Measurements from ENCODE around the gene ABCC9.

The ABCC9 gene

DNA sequence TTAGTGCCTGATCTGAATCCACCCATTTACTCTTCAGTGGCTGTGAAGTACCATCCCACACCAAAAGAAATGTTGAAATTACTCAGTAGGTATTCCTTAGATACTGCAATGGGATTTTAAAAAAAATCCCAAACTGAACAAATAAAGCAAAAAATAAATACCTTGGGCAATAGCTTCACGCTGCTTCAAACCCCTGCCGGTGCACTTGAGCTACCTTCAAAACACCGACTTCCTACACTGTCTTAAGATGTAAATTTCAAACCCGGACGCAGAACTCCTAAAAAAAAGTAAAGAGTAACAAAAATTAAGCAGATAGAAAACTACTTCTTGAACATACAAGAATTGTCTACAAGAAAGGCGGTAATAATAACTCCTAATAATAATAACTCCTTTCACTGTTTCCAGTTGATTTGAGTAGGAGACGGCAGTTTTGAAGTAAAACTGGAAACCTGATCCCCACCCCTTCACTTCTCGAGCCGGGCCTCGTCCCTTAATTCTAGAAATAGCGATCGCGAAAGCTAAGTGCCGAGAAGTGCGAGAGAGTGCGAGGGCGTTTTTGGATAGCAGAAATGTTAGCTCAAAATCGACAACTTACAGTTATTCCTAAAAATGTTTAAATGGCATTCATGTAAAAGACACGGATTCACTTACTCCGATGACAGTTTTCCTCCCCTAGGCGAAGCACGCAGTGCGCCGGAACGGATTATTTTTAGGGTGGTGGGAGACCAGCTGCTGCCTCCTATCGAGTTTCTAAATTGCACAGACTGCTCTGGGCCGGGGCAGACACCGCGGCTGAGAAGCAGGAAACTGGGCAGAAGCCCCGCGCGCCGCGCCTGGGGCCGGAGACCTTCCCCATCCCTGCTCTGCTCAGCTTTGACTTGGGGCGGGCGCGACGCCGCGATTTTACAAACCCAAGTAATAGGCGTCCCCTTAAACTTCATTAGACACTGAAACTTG is at the start of gene ABCC9:
ABCC9 (minus strand) TSS at position 878 of the 957 bp plus-strand sequence. CDS start 4,752 bp downstream, outside the sequence.
- DNase-seq: no peak

DNA sequence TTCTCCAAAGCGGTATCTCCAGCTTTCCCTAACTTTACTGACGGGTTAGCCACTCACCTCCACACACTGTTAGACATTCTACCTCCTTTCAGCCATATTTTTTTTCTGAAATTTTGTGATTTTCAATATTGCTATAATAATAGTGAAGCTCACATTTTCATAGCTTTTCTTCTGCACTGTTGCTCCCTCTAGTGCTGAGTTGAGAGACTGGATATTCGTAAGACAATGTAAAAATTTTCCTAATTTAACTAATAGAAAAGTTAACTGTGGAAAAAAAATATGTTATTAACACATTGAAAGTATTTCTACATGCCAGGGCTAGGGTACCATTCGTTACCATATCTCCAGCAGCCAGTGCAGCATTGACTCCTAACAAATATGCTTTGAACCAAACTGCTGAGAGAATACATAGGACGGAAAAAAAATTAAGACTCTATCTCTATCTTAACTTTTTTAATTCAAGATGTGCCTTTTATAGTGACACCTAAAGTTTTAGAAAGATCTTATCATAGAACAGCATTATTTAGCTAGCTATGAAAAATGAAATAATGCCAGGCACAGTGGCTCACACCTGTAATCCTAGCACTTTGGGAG is 48.7 kb upstream of the ABCC9 start:
- no peak for DNase-seq

DNA sequence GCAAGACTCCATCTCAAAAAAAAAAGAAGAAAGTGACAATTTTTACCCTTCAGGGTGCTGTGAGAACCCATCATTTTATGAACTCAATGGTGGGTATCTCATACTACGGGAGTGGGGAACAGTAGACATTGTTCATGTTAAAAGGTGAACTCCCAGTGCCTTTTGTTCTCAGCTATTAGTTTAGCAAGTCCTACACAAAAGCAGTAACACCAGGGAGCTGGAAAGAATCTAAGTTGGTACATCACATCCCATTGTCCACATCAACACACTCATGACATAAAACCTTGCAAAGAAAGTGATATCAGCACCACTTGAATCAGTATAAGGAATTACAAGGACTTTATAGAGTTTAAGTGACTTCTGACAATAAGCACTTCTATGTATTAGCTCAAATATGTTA is 47.4 kb upstream of the ABCC9 start:
- DNase-seq: no peak

DNA sequence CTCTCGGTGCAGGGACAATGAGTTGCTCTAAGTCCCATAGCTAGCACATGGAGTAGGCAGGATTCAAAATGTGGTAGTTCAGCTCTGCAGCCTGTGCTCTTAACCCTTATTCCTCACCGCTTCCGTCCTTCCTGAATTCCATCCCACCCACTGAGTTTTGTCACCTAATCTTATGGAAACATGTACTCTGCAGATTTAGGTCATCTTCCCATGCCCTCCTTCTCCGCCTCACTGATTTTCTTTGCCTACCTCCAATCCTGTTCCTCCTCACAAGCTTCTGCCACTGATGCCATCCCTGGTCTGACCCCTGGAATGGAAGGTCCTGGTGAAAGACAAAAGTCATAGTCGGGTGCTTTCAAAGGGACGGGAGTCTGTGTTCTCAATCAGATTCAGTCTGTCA is 46.5 kb upstream of the ABCC9 start:
- DNase-seq: no peak

DNA sequence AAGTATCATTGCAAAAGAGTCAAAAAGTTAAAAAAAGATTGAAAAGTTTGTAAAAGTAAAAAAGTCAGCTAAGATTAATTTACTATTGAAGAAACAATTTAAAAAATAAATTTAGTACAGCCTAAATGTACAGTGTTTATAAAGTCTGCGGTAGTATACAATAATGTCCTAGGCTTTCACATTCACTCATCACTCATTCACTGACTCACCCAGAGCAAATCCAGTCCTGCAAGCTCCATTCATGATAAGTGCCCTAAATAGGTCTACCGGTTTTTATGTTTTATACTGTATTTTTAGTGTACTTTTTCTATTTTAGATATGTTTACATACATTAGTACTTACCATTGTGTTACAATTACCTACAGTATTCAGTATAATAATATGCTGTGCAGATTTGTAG is 43.9 kb upstream of the ABCC9 start:
- no peak for DNase-seq

DNA sequence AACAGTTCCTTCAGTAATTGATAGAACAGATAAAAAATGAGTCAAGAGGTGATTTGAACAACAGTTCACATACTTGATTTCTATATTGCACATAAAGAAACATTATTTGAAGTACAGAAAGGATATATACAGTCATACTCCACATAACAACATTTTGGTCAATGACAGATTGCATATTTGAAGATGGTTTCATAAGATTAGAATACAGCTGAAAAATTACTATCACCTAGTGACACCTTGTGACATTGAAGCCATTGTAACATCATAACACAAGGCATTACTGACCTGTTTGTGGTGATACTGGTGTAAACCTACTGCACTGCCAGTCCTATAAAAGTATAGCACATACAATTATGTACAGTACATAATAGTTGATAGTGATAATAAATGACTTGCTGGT is 43.1 kb upstream of the ABCC9 start:
- DNase-seq: no peak

DNA sequence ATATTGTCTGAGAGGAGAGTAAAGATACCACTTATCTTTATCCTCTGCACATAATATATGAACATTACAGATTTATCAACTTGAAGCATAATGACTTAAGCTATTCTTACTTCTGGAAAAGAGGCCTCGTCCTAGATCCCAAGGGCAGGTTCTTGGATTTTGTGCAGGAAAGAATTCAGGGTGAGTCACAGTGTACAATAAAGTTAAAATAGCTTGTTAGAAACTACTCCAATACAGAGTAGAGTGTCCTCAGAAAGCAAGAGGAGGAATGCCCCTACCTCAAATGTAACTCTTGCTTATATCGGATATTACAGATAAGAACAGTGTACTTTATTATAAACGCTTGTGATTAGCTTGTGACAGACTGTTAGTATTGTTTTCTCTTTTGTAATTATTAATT is 41.9 kb upstream of the ABCC9 start:
- no peak for DNase-seq

DNA sequence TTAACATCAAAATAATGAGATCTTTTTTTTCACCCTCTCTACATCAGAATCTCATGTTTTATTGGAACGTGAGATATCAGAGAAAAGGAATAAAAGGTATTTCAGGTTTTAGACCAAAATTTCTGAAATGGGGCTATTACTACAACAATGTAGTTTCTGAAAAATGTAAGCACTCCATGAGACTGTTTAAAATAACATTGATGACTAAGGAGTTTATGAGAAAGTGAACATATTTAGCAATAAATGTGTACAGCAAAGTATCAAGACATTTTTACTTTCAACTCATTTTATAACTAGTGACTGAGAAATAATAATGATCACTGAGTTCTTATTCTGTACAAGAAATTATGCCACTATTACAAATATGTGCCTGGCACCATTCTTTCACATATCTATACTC is 39.3 kb upstream of the ABCC9 start:
- no peak for DNase-seq

DNA sequence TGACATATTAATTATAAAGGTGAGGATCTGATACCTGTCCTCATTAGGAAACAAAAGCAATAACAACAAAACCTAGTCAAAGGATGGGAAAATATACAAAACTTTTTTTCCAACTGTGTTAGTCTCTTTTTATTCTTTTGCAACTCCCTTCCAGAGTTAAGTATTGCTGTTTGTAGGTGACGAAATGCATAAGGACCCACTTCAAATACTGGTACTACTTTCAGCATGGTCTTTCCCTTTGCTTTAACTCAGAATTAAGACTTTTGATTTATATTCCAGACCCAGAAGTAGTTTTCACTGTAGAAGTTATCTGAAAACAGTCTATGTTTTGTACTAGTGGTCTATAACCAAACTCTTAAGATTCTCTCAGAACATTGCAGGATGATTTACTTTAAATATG is 34.1 kb upstream of the ABCC9 start:
- no peak for DNase-seq

DNA sequence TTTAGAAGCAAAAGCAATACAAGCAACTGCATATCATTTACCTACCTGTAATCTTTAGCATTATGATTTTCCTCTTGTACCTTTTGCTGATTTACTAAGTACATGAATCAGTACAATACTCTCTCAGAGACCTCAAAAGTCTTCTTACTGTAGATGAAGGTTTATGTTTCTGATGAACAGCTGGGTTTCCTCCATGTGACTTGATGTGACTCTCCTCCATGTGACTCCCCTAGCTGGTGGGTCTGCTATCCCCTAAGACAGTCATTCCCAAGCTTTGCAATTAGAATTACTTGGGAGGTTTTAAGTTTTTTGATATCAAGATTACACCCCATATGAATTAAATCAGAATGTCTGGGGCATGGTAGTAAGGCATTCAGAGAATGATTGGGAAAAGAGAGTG is 32.0 kb upstream of the ABCC9 start:
- no peak for DNase-seq

DNA sequence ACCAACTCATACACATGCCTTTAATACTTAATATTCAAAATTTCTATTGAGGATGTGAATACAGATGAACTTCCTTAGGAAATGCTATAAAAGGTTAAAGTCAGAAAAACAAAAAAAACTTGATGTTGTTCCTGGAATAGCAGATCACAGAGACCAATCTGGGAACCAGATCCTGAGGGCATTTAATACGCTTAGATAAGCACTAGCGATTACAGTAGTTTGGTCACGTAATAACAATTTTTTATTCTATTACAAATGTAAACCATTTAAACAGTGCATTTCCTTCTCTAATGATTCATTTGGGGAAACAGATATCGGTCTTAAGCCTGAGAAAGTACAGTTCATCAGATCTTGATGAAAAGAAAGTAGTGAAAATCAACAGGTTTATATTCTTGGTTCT is 30.8 kb upstream of the ABCC9 start:
- DNase-seq: no peak

DNA sequence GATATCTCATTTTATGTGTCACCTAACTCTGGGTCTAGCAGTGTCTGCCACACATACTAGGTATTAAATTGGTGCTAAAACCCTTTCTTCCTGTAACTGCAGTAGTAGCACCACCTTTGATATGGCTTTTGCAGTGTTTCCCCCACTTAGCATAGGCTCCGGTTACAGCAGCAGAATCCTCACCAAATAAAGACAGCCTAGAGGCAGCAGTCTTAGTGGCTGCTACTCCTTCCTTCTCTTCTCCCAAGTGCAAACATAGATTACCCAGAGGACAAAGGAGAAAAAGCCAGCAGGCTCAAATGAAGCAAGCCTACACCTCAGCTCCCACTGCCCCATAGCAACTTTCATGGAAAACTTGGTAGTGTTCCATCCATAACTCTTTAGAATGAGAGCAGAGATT is 30.1 kb upstream of the ABCC9 start:
- DNase-seq: no peak

DNA sequence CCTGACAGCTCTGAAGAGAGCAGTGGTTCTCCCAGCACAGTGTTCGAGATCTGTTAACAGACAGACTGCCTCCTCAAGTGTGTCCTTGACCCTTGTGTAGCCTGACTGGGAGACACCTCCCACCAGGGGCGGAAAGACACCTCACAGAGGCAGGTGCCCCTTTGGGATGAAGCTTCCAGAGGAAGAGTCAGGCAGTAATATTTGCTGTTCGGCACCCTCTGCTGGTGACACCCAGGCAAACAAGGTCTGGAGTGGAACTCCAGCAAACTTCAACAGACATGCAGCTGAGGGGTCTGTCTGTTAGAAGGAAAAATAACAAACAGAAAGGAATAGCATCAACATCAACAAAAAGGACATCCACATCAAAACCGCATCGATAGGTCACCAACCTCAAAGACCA is 21.6 kb upstream of the ABCC9 start:
- DNase-seq: no peak

DNA sequence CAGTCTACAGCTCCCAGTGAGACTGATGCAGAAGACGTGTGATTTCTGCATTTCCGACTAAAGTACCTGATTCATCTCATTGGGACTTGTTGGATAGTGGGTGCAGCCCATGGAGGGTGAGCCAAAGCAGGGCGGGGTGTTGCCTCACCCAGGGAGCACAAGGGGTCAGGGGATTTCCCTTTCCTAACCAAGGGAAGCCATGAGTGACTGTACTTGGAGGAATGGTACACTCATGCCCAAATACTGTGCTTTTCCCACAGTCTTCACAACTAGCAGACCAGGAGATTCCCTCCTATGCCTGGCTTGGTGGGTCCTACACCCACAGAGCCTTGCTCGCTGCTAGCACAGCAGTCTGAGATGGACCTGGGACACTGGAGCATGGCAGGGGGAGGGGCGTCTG is 21.0 kb upstream of the ABCC9 start:
- DNase-seq: no peak

DNA sequence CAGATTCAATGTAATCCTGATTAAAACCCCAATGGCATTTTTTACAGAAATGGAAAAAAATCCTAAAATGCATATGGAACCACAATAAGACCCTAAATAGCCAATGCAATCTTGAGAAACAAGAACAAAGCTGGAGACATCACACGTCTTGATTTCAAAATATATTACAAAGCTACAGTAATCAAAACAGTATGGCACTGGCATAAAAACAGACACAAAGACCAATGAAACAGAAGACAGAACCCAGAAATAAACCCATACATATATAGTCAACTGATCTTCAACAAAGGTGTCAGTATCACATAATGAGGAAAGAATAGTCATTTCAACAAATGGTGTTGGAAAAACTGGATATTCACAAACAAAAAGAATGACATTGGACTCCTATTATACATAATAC is 9.4 kb upstream of the ABCC9 start:
- no peak for DNase-seq

DNA sequence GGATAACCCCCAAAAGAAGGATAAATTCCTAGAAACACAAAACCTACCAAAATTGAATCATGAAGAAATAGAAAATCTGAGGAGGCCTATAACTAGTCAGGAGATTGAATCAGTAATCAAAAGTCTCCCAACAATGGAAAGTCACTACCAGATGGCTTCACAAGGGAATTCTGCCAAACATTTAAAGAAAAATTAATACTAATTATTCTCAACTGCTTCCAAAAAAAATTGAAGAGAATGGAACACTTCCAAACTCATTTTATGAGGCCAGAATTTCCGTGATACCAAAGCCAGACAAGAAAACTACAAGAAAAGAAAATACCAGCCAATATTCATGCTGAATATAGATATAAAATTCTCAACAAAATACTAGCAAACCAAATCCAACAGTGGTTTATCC is 7.8 kb upstream of the ABCC9 start:
- DNase-seq: no peak

DNA sequence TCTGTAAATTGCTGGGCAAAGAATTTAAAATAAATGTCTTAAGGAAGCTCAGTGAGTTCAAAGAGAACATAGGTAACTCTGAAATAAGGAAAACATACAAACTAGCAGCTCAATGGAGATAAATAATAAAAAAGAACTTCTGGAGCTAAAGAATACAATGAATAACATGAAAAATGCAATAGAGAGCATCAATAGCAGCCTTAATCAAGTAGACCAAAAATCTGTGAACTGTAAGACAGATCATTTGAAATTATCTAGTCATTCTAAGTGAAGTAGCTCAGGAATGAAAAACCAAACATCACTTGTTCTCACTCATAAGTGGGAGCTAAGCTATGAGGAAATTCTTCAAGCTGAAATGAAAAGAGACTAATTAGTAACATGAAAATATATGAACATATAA is 5.8 kb upstream of the ABCC9 start:
- DNase-seq: no peak

DNA sequence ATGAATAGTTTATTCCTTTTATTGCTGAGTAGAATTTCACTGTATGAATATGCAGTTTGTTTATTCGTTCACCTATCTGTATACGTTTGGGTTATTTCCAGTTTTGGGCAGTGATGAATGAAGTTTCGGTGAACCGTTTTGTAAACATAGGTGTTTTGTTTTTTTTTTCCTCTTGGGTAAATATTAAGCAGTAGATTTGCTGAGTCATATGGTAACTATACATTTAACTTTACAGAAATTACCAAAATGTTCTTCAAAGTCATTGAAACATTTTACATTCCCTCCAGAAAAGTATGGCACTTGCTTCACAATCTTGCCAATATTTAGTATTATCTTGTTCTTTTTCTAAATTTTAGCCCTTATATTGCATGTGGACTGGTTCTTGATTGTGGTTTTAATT is 3.8 kb upstream of the ABCC9 start:
- DNase-seq: no peak

DNA sequence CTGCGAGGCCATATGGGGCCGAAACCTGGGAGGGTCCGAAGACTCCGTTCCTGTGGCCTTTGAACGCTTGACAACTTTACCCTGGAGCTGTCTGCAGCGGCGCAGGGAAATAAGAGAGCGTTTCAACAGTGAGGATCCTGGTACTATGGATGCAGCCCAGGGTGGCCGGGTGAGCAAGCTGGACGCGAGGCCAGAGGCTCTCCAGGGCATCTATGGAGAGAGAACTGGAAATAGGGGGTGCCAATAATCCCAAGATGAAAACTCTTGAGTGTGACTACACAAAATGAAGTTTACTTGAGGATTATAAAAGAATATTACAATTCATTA is 1.1 kb upstream of the ABCC9 start:
- DNase-seq: no peak

DNA sequence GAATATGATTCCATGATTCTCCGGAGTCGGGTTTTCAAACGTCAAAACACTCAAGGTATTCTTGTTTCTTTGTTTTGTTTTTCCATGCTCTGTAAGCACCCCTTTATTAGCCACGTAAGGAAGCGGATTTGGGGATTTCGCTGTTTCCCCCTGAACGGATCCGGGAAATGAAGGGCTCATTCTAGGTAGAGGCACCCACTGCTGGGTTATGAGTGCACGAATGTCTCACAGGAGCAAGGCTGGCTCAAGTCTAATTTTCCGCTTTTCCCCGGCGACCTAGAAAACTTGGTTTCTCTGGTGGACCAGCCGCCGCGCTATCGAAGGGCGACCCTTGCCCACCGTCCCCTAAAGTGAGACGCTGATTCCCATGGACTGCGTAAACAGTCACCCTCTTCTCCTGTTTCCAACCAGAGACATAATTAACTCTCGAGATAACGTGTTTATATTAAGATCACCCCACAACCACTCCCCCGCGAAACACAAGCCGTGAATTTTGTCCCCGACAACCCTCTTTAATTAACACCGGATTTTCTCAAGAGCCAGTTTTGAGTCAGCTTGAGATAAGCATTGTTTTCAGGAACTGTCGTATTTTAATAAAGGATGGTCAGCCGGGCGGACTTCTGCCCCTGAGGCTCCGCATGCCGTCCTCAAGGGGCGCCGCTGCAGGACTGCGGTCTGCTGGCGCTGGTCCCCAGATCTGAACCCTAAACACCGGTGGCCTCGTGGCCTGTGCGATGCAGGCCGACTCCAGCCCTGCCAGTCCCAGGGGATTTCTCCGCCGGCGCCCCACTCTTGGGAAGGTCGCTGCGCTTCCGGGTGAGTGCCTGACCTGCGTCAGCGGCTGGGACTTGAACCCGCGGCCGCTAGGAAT is 515 bp upstream of the ABCC9 start:
- DNase-seq: no peak

DNA sequence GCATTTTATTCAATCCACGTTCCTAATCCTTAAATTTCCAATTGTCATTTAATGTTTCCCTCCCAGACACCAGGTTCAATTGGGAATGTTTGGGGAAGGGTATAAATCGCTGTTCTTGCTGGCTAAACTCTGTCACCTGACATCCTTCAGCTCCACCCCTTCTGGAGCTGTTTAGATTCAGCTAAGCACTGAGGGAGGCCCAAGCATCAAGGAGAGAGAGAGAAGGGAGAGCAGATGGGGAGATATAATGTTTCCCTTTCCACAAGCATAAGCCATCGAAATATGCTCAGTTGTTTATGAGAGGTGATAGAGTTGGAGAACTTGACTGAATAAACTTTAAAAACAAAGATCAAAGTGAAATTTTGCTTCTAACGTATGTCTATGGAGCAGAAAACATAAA is 1.8 kb downstream of the ABCC9 start:
- no peak for DNase-seq

DNA sequence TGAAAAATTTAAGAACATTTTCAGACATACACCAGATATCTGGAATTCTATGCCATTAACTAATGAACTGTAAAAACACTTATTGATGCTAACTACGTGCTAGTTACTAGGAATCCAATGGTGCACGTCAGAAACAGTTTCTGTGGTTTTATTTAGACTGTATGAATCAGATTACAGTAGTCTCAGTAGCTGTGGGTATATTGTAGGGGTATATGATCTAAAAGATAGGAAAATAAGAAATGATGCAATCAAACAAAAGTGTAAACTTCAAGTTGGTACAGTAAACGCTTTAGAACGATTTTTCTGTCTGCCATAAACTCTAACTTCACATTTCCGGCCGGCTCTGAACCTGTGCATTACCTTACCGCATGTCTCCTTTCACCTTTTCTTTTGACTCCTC is 2.3 kb downstream of the ABCC9 start:
- no peak for DNase-seq

DNA sequence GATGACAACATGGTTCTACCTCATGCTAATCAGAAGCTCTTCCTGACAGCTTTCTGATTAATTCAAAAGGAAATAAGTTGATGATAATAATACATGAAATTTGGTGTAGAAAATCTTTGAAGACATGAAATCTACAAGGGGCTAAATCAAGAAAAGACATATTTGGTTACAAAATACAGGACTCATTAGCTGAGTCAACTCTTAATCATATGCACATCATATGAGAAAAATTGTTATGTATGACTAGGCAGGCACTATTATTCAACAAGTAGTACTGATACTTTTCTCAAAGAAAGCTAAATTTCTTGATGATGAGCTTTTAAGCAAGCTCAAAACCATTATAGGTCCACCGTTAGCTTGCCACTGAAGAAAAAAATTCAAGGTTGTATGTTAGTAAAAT is 7.1 kb downstream of the ABCC9 start:
- DNase-seq: no peak

DNA sequence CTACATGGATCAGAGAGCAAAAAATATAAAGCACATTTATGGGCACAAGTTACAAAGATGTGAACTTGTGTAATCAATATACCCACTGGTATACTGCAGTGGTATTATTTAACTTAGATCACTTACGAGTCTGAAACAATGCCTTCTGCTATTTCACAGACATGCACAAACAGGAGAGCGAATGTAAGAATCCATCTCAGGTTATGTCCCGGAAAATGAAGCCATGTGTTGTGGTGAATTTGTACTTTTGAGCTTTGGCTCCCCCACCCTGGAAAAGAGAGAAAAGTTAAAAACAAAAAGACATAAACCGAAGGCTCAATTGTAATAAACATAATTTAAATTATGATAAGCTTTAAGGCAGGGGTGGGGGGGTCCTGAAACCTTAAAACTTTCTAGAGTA is 7.6 kb downstream of the ABCC9 start:
- DNase-seq: no peak
